Fibroblast of mammary gland (primary cell): ENCODE data around the gene KIR3DL1.
"Not testable (repeated sequence)": the region's sequence is repeated elsewhere in the genome, so short reads cannot be mapped to it uniquely, and the experiment has no call there.

ENCODE experiments used
- DNase-seq: peaks from one replicate; pipeline ENCODE4 v3.0.0-alpha.2; 2010; ENCODE audit warnings: low read depth
- H3K4me3 ChIP-seq: 2 replicates; pipeline ENCODE4 v1.5.1; 2011; ENCODE audit warnings: low read depth, mild to moderate bottlenecking, low read length, moderate library complexity; ENCODE audit not compliant: control insufficient read depth
- CTCF ChIP-seq: conservative IDR thresholded peaks from 2 replicates; pipeline ENCODE4 v1.5.1; 2011; ENCODE audit warnings: low read depth, low read length, inconsistent platforms; ENCODE audit not compliant: control insufficient read depth, insufficient read depth

KIR3DL1 gene

GRCh38 chr19:54850930-54851329 lies 34.7 kb downstream of the KIR3DL1 start:
- DNase-seq, result no peak
- H3K4me3 ChIP-seq, result no peak overlapping the region
- no peak for TF ChIP-seq CTCF

- TF ChIP-seq CTCF, result no peak
- H3K4me3 ChIP-seq, result no peak overlapping the region
- DNase-seq, result no peak
Measured at GRCh38 chr19:54851353-54851752, 35.1 kb downstream of the KIR3DL1 start.

GRCh38 chr19:54855241-54855640 lies 39.0 kb downstream of the KIR3DL1 start:
- DNase-seq, H3K4me3 ChIP-seq: not testable (repeated sequence)

GRCh38 chr19:54858476-54858875 lies 42.2 kb downstream of the KIR3DL1 start:
- DNase-seq, H3K4me3 ChIP-seq: not testable (repeated sequence)

GRCh38 chr19:54859421-54859820 lies 43.2 kb downstream of the KIR3DL1 start:
- not testable (repeated sequence) for H3K4me3 ChIP-seq, DNase-seq

GRCh38 chr19:54863459-54863858 lies 47.2 kb downstream of the KIR3DL1 start:
- not testable (repeated sequence) for DNase-seq, H3K4me3 ChIP-seq

GRCh38 chr19:54871696-54872095 lies 55.4 kb downstream of the KIR3DL1 start:
- no peak overlapping the region for H3K4me3 ChIP-seq
- no peak for TF ChIP-seq CTCF
- DNase-seq, result no peak

GRCh38 chr19:54873990-54874389 lies 57.7 kb downstream of the KIR3DL1 start, which contains the start of gene FCAR:
TSS of gene FCAR (plus strand) at chr19:54874235. CDS start at chr19:54874290, 55 bp downstream.
- no peak within 1 kb of the TSS for H3K4me3 ChIP-seq
- no peak for DNase-seq
- TF ChIP-seq CTCF, result no peak

GRCh38 chr19:54875506-54875905 lies 59.2 kb downstream of the KIR3DL1 start:
- no peak for DNase-seq
- no peak for TF ChIP-seq CTCF
- H3K4me3 ChIP-seq, result no peak overlapping the region
